ENCODE results near the gene GNAT3.

Gene GNAT3

GRCh38 chr7:80499350-80499953 is 12.4 kb downstream of the GNAT3 start:
- DNase-seq = no peak
- no peak for ATAC-seq

GRCh38 chr7:80498481-80499349 is 13.1 kb downstream of the GNAT3 start:
- ATAC-seq = no peak
- no peak for DNase-seq

- DNase-seq = no peak
Observed at GRCh38 chr7:80496586-80496985, 15.3 kb downstream of the GNAT3 start.

DNA sequence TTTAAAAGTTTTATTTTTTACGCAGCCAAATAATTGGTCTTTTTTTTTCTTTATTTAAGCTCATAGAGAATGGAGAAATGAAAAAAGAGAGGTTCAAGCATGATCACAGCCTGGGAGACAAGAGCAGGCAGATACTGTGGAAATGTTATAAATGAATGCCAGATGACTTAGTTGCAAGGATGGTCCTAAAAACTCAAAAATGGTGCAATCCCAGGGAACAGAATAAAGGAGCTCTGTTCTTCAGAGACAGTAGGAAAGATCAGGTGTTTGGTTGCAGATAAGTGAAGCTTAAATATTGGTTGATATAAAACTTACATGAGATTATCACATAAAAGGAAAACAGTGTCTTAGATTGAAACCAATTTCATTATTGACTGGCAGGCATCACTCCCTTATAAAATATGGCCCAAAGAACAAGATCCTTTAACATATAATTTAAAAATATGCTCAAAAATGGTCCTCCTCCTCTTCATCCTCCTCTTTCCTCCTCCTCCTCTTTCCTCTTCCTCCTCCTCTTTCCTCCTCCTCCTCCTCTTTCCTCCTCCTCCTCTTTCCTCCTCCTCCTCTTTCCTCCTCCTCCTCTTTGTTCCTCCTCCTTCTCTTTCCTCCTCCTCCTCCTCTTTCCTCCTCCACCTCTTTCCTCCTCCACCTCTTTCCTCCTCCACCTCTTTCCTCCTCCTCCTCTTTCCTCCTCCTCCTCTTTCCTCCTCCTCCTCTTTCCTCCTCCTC is 18.6 kb downstream of the GNAT3 start:
- DNase-seq = no peak
- ATAC-seq = no peak

More at GRCh38 chr7:80496586-80496985, 15.3 kb downstream of the GNAT3 start:
- no peak for ATAC-seq

DNA sequence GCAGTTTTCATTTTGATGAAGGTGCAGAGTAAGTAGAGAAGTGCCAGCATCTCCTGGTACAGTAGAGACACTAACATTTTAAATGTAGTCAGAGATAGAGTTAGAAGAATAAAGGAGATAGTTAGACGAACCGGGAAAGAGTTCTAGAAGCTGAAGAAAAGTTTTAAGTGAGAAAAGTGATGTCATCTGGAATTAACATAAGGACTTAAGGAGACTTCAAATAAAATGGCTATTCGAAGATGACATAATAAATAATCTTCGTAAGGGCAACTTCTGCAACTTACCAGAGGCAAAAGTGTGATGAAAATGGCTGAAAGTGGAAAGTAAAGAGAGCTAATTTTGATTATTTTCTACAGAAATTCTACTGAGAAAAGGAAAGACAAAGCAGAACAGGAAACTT is 20.4 kb downstream of the GNAT3 start:
- ATAC-seq (no peak), DNase-seq (no peak)

- no peak for DNase-seq
- no peak for ATAC-seq
Observed at GRCh38 chr7:80488851-80489370, 23.0 kb downstream of the GNAT3 start.

GRCh38 chr7:80488406-80488805 is 23.5 kb downstream of the GNAT3 start:
- no peak for ATAC-seq

DNA sequence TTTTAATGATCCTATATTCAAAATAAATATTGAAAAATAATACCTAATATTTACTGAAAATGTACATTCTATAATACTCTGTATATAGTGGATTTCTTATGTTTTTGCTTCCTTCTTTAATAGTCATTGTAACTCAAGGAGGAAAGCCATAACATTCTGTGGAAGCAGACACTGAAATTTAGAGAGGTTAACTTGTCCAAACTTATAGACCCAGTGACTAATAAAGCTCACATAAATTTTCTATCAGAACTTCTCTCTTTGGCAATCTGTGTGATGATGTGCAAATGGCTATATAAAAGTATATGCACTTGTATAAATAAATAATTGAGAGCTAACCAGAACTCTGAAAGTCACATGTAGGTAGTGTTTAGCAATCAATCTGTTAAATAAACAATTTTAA is 26.1 kb downstream of the GNAT3 start:
- DNase-seq (no peak), ATAC-seq (no peak)

More at GRCh38 chr7:80488406-80488805, 23.5 kb downstream of the GNAT3 start:
- DNase-seq = no peak

DNA sequence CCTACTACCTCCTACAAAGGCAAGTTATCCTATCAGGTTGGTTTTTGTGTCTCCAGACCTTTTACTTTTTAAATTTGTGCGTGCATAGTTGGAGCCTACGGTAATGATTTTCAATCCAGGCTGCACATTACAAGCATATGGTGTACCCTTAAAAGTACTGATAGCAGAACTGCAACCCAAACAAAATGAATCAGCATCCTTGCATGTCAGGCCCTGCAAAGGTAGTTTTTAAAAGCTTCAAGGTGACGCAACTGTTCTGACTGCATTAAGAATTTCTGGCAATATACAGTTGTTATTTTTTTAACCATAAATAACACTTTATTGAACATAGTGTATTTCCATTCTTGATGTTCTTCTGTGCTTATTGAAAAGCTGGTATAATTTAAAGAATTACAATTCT is 28.9 kb downstream of the GNAT3 start:
- ATAC-seq = no peak
- DNase-seq = no peak

GRCh38 chr7:80481196-80481884 is 30.5 kb downstream of the GNAT3 start:
- no peak for DNase-seq
- ATAC-seq = no peak

DNA sequence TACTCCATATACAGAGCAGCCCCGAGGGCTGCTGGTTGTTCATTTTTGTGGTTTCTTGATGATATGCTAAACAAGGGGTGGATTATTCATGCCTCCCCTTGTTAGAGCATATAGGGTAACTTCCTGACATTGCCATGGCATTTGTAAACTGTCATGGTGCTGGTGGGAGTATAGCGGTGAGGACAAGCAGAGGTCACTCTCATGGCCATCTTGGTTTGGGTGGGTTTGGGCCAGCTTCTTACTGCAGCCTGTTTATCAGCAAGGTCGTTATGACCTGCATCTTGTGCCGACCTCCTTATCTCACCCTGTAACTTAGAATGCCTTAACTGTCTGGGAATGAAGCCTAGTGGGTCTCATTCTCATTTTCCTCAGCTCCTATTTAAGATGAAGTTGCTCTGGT is 31.3 kb downstream of the GNAT3 start:
- DNase-seq (no peak), ATAC-seq (no peak)

GRCh38 chr7:80478683-80479082 is 33.2 kb downstream of the GNAT3 start:
- DNase-seq (no peak), ATAC-seq (no peak)

- DNase-seq (no peak), ATAC-seq (no peak)
Observed at GRCh38 chr7:80476035-80476434, 35.8 kb downstream of the GNAT3 start.

GRCh38 chr7:80475383-80475782 is 36.5 kb downstream of the GNAT3 start:
- ATAC-seq = no peak
- DNase-seq = no peak

DNA sequence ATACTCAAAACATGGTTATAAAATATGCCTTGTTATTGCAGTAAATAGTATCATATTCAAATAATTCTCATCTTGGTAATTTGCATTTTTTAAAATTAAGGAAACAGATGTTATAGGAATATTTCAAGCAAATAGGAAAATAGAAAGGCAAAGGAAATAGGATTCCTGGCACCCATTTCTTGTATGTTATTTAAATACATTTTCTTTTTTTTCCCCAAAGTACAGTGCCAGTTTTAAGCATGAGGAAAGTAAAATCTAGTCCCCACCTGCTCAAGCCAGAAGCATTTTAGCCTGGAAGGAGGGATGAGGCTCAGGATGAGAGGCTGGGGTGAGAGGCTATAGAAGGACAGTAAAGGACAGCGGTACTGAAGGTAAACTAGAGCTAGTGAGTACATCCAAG is 38.1 kb downstream of the GNAT3 start:
- ATAC-seq (no peak), DNase-seq (no peak)

GRCh38 chr7:80472491-80473200 is 39.2 kb downstream of the GNAT3 start:
- DNase-seq (no peak), ATAC-seq (no peak)

GRCh38 chr7:80468931-80469714 is 42.7 kb downstream of the GNAT3 start:
- no peak for ATAC-seq
- DNase-seq = no peak

GRCh38 chr7:80467069-80467468 is 44.8 kb downstream of the GNAT3 start:
- DNase-seq (no peak), ATAC-seq (no peak)

DNA sequence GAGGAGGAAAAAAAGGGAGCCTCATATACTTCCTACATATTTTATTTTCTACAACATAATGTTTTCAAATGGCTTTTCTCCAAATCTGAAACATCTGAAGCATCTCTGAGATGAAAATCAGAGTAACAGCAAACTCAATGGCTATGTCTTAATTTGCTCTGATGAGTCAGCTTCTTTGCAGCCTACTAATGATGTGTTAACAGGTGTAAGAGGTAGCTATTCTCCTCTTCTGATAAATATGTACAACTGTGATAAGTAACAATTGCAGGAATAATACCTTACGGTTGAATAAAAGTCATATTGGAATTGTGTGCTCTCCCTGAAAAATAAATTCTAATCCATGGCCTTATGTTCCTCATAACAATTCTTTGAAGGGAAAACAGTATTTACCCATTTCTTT is 45.2 kb downstream of the GNAT3 start:
- ATAC-seq (no peak), DNase-seq (no peak)

GRCh38 chr7:80464211-80464610 is 47.7 kb downstream of the GNAT3 start:
- DNase-seq (no peak), ATAC-seq (no peak)

Measured in stimulated activated naive CD8-positive, alpha-beta T cell treated with anti-CD3 and anti-CD28 coated beads, Interleukin-15, Interleukin-2, amounts not matched to agents 100 U/mL and 50 U/mL, for 24 hours (primary cell).